ENCODE results near the gene RNF4.
"Not testable (repeated sequence)": the region's sequence is repeated elsewhere in the genome, so short reads cannot be mapped to it uniquely, and the experiment has no call there.

The RNF4 gene

DNA sequence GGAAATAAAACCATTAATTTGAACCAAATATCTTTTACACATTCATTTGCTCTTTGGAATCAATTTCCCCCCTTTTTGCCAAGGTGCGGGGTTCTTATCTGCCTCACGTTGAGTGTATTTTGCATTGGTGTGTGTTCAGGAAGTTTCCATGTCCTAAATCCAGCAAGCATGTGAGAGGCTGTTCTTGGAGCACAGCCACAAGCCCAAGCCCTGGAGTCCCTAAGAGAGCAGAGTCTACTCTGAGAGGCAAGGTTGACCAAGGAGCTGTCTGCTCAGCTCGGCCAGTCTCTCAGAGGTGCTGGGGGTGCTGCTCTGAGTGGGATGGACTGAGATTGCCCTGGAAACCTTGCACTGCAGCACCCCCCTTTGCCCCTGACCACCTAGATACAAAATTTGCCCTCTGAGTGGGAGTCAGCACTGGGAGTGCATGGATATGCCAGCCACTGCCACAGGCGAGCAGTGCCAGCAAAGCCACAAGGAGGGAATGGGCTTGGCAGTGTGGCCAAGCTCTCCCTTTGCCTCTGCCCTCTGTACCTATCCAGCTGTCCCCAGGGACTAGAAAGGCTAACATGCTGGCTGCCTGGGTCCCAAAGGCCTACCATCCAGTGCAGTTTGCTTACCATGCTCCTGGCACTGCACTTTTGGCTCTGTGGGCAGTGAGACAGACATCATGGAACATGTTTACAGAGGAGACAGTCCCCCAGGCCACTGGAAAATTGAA is 47.1 kb downstream of the RNF4 start:
- Histone ChIP-seq H3K27me3 (ENCODE audit: insufficient read depth, low read length) (no peaks in the 10 kb centered on the region), H3K4me1 (ENCODE audit: insufficient read depth, low read length) (no peaks in the 10 kb centered on the region), H2AFZ (ENCODE audit: low read depth, low read length) (no peak overlapping the region), H3K4me3 (ENCODE audit: low read length) (no peak overlapping the region), H3K36me3 (ENCODE audit: insufficient read depth, low read length) (peaks cover 50% of the 10 kb centered on the region), H3K9me3 (ENCODE audit: low read length) (no peaks in the 10 kb centered on the region)

DNA sequence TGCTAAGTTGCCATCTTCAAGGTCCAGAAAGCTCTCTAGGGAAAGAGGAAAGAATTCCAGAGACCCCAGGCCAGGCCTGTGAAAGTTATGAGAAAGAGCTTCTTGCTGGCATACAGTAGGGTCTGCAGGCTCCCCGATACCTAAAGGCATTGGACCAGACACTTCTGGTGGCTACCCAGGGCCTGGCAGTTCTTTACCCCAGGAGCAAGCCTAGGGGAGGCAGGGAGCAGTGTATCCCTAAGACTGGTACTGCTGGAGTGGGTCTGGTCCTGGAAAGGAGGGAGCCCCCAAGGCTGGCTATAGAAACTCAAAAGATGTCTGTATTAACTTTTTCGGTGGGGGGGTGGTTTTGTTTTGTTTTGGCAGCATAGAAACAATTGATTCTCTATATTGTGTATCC is 47.7 kb downstream of the RNF4 start:
- Histone ChIP-seq H3K36me3 (ENCODE audit: insufficient read depth, low read length) (peaks cover 47% of the 10 kb centered on the region), H3K27me3 (ENCODE audit: insufficient read depth, low read length) (no peaks in the 10 kb centered on the region), H2AFZ (ENCODE audit: low read depth, low read length) (no peak overlapping the region), H3K4me1 (ENCODE audit: insufficient read depth, low read length) (no peaks in the 10 kb centered on the region), H3K4me3 (ENCODE audit: low read length) (no peak overlapping the region), H3K9me3 (ENCODE audit: low read length) (no peaks in the 10 kb centered on the region)

DNA sequence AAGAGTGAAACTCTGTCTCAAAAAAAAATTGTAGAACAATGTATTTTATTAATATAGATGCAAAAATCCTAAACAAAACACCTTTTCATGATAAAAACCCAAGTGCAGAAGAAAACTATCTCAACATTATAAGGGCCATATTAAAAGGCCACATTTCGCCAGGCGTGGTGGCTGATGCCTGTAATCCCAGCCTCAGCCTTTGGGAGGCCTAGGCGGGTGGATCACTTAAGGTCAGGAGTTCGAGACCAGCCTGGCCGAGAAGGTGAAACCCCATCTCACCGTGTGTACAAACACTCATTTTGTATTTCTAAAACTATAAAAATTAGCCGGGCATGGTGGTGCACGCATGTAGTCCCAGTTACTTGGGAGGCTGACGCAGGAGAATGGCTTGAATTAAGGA is 57.7 kb downstream of the RNF4 start:
- Histone ChIP-seq H3K4me1 (ENCODE audit: insufficient read depth, low read length) (no peaks in the 10 kb centered on the region), H2AFZ (ENCODE audit: low read depth, low read length) (no peak overlapping the region), H3K4me3 (ENCODE audit: low read length) (no peak overlapping the region), H3K36me3 (ENCODE audit: insufficient read depth, low read length) (no peaks in the 10 kb centered on the region), H3K27me3 (ENCODE audit: insufficient read depth, low read length) (no peaks in the 10 kb centered on the region), H3K9me3 (ENCODE audit: low read length) (no peaks in the 10 kb centered on the region)

DNA sequence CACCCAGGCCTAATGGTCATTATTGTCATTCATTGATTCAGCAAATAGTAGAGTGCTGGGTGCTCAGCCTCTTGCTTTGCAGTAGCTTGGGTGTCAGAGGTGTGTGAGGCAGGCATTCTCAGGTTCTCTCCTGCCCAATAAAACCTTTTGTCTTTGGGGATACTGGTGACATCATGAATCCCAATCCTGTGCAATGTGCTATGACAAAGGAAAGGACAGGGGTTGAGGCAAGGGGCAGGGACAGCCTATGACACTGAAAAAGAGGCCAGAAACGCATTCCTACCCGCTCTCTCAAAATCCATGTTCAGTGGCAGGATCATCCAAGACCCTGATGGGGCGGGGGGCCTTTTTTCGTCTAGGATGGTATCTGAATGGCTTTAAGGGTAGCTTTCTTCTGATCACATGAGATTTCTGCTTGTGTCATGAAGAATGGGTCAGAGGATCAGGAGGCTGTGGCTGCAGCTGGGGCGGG is 66.0 kb downstream of the RNF4 start:
- Histone ChIP-seq H3K9me3 (ENCODE audit: low read length) (no peaks in the 10 kb centered on the region), H2AFZ (ENCODE audit: low read depth, low read length) (peak overlapping the region; percentile 88), H3K4me1 (ENCODE audit: insufficient read depth, low read length) (peaks cover 16% of the 10 kb centered on the region), H3K4me3 (ENCODE audit: low read length) (peak overlapping the region; percentile 71), H3K36me3 (ENCODE audit: insufficient read depth, low read length) (peaks cover 9% of the 10 kb centered on the region), H3K27me3 (ENCODE audit: insufficient read depth, low read length) (no peaks in the 10 kb centered on the region)

DNA sequence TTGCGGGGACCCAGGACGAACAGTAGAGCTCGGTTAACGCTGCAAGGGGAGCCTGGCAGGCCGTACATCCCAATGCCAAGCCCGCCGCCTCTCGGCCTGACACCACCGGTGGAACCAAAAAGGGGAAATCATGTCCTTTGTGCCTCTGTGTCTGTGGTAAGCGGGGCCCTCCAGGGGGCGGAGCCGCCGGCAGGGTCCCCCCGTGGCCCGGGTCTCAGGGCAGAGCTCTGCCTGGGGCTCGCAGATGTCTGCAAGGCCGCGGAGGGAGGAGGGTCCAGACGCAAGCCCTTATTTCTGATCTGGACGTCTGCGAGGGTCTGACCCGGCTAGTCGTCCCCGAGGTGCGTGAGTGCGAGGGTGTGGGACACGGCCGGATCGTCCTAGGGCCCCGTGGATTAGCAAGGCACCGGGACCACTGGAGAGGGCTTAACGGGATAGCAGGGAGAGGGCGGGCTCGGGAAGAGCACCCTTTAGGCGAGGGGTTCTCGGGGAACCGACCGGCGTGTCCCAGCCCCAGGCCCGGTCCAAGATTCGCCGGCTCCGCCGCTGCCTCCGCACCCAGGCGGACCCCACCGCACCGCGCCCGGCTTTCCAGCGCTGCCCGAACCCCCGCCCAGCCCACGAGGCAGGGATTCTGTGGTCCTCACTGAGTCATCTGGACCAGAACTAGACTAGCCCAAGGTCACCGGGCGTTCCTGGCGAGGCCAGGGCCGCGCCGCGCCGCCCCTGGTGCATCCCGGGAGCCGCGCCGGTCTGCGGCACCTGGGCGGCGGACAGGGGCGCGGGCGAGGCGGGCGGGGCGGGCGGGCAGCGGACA is 66.7 kb downstream of the RNF4 start:
- Histone ChIP-seq H2AFZ (ENCODE audit: low read depth, low read length) (peak overlapping the region; percentile 88), H3K9me3 (ENCODE audit: low read length) (no peaks in the 10 kb centered on the region), H3K4me3 (ENCODE audit: low read length) (peak overlapping the region; percentile 71), H3K36me3 (ENCODE audit: insufficient read depth, low read length) (peaks cover 9% of the 10 kb centered on the region), H3K4me1 (ENCODE audit: insufficient read depth, low read length) (peaks cover 16% of the 10 kb centered on the region), H3K27me3 (ENCODE audit: insufficient read depth, low read length) (no peaks in the 10 kb centered on the region)

DNA sequence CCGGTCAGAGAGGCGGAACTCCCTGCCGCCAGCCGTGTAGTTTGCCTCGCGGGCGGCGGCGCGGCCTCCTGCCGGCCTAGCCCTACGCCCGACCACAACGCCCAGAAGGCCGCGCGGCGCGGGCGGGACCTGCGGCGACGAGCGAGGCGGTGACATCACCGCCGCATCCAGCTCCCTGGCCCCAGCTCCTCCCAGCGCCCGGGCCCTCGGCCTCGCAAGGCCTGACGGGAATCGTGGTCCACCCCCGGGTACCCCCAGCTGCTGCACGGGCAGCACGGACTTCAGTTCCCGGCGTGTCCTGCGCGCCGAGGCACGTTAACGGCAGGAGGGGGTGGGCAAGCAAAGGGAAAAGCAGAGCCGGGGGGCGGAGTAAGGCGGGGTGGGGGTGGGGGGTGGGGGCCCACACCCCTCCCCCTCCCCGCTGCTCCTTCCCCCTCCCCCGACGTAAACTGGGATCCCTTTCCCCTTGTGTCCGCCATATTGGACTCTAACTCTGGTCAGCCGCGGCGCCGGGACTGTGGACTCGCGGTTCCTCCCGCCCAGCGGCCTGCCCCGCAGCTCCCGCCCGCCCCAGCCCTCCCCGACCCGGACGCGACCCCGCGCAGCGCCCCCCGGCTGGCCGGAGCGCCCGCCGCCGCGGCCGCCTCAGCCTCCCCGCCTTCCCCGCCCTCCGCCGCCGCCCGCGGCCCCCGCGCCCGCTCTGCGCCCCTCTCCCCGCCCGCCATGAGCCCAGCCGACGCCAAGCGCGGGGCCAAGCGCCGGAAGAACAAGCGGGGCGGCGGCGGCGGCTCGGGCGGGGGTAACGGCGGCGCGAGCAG is 67.5 kb downstream of the RNF4 start, which contains the start of gene FAM193A:
FAM193A (plus strand) TSS at position 455 of the 818 bp plus-strand sequence; CDS start at position 724, 269 bp downstream.
- Histone ChIP-seq H3K4me3 (ENCODE audit: low read length) (peak within 1 kb of the TSS; percentile 90), H3K9me3 (ENCODE audit: low read length) (no peaks in the 10 kb centered on the region), H3K27me3 (ENCODE audit: insufficient read depth, low read length) (no peaks in the 10 kb centered on the region), H3K36me3 (ENCODE audit: insufficient read depth, low read length) (peaks cover 11% of the 10 kb centered on the region), H2AFZ (ENCODE audit: low read depth, low read length) (peak within 1 kb of the TSS; percentile 88), H3K4me1 (ENCODE audit: insufficient read depth, low read length) (peaks cover 16% of the 10 kb centered on the region)

DNA sequence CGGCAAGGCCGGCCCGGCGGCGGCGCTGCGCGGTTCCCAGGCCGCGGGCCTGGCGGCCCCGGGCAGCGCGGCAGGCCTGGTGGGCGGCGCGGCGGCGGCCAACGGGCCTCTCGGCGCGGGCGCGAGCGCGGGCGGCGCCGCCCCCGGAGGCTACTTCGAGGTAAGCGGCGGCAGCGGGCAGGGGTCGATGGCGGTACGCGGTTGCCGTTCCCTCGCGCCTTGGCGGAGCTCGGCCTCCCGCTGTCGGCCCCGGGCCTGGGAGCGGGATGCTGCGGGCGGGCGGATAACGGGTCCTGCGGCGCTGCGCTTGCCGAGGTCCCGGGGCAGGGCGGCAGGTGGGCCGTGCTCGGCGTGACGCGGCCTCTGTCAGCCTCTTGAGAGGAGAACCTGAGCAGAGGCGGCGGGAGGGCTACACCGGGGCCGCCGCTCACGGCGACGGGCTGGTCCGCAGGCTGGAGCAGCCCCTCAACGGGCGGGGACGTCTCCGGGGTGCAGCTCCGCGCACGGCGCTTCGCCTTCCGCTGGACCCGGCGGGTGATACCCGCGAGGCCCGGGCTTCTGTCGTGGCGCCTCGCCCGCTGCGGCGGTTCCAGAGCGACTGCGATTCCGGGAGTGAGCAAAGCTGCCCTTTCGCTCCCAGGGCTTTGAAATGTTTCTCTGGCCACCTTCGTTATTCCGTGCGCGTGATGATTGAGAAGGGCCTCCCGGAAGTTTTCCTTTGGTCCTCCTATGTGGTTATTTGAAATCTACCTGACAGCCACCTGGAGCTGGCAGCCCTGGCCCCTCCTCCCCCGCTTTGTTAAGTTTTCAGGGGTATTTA is 68.3 kb downstream of the RNF4 start:
- Histone ChIP-seq H2AFZ (ENCODE audit: low read depth, low read length) (no peak overlapping the region), H3K9me3 (ENCODE audit: low read length) (no peaks in the 10 kb centered on the region), H3K4me1 (ENCODE audit: insufficient read depth, low read length) (peaks cover 16% of the 10 kb centered on the region), H3K4me3 (ENCODE audit: low read length) (peak overlapping the region; percentile 90), H3K27me3 (ENCODE audit: insufficient read depth, low read length) (no peaks in the 10 kb centered on the region), H3K36me3 (ENCODE audit: insufficient read depth, low read length) (peaks cover 11% of the 10 kb centered on the region)

DNA sequence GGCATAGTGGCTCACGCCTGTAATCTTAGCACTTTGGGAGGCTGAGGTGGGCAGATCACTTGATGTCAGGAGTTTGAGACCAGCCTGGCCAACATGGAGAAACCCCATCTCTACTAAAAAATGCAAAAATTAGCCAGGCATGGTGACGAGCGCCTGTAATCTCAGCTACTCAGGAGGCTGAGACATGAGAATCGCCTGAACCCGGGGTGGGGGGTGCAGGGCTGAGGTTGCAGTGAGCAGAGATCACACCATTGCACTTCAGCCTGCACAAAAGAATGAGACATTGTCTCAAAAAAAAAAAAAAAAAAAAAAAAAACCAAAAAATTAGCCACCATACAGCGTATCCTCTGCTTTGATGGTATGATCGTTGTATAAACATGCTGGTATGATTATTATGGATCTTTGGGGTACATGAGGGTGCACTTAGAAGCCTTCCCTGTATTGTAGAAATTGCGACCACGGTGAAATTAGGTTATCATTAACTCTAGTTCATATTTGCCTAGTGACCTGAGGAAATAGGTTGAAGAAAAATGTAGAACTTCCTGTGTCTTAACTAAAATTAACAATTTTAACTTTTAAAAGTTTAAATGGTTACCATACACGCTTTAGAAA is 74.8 kb downstream of the RNF4 start:
- H3K4me3 ChIP-seq (ENCODE audit: low read length); H2AFZ ChIP-seq (ENCODE audit: low read depth, low read length); H3K27me3 ChIP-seq (ENCODE audit: insufficient read depth, low read length); H3K4me1 ChIP-seq (ENCODE audit: insufficient read depth, low read length): not testable (repeated sequence)
- Histone ChIP-seq H3K9me3 (ENCODE audit: low read length) (peaks cover 10% of the 10 kb centered on the region), H3K36me3 (ENCODE audit: insufficient read depth, low read length) (peaks cover 16% of the 10 kb centered on the region)

DNA sequence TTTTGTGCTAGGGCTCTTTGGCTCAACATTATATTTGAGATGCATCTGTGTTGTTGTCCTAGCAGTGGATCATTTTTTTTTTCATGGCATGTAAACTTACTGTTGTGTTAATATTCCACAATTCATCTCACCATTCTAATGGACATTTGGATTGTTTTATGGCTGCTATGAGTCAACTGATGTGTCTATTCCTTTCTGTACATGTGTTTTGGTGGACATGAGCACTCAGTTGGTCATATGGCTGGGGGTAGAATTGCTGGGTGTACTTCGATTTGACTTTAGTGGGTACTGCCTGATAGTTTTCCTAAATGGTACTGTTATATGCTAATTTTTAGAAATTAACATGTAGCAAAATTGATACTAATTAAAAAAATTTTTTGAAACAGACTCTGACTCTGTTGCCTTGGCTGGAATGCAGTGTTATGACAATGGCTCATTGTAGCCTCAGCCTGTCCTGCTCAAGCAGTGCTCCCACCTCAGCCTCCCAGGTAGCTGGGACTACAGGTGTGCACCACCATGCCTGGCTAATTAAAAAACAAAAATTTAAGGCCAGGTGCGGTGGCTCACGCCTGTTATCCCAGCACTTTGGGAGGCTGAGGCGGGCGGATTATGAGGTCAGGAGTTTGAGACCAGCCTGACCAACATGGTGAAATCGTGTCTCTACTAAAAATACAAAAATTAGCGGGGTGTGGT is 76.6 kb downstream of the RNF4 start:
- Histone ChIP-seq H3K4me3 (ENCODE audit: low read length) (no peak overlapping the region), H3K4me1 (ENCODE audit: insufficient read depth, low read length) (no peaks in the 10 kb centered on the region), H2AFZ (ENCODE audit: low read depth, low read length) (no peak overlapping the region)

DNA sequence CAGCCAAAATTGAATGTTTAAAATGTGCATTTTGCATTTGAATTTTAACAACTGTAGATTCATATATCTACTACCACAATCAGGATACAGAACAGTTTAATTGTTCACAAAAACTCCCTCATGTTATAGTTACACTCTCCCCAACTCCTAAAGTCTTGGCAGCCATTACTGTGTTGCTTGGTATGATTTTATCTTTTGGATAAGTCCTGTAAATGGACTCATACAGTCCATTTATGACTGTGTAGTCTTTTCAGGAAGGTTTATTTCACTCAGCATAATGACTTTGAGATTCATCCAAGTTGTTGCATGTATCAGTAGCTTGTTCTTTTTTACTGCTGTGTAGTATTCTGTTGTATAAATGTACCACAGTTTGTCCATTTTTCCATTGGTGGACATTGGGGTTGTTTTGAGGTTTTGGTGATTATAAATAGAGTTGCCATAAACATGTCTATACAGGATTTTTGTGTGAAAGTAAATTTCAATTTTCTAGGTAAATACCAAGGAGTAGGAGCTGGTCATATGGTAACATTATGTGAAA is 77.4 kb downstream of the RNF4 start:
- H3K27me3 ChIP-seq (ENCODE audit: insufficient read depth, low read length), result no peaks in the 10 kb centered on the region
- H3K36me3 ChIP-seq (ENCODE audit: insufficient read depth, low read length), result peaks cover 5% of the 10 kb centered on the region
- H2AFZ ChIP-seq (ENCODE audit: low read depth, low read length), result no peak overlapping the region
- no peak overlapping the region for H3K4me3 ChIP-seq (ENCODE audit: low read length)
- H3K4me1 ChIP-seq (ENCODE audit: insufficient read depth, low read length), result no peaks in the 10 kb centered on the region
- peaks cover 10% of the 10 kb centered on the region for H3K9me3 ChIP-seq (ENCODE audit: low read length)

More for the DNA sequence above, 76.6 kb downstream of the RNF4 start:
- Histone ChIP-seq H3K9me3 (ENCODE audit: low read length) (peaks cover 10% of the 10 kb centered on the region), H3K27me3 (ENCODE audit: insufficient read depth, low read length) (no peaks in the 10 kb centered on the region), H3K36me3 (ENCODE audit: insufficient read depth, low read length) (peaks cover 7% of the 10 kb centered on the region)

DNA sequence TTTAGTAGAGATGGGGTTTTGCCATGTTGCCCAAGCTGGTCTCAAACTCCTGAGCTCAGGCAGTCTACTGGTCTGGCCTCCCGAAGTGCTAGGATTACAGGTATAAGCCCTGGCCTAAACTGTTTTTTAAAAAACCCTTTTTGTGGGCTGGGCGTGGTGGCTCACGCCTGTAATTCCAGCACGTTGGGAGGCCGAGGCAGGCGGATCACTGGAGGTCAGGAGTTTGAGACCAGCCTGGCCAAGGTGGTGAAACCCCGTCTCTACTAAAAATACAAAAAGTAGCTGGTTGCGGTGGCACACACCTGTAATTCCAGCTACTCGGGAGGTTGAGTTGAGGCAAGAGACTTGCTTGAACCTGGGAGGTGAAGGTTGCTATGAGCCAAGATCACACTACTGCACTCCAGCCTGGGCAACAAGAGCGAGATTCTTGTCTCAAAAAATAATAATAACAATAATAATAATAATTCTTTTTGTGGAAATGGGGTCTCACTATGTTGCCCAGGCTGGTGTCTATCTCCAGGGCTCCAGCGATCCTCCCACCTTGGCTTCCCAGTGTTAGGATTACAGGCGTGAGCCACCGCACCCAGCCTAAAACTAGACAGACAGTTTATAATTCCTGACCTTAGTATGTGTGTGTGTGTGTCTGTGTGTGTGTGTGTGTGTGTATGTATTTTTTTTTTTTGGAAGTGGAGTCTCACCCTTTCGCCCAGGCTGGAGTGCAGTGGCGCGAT is 78.2 kb downstream of the RNF4 start:
- H3K9me3 ChIP-seq (ENCODE audit: low read length), result peaks cover 10% of the 10 kb centered on the region
- not testable (repeated sequence) for H3K27me3 ChIP-seq (ENCODE audit: insufficient read depth, low read length); H2AFZ ChIP-seq (ENCODE audit: low read depth, low read length); H3K4me1 ChIP-seq (ENCODE audit: insufficient read depth, low read length); H3K4me3 ChIP-seq (ENCODE audit: low read length); H3K36me3 ChIP-seq (ENCODE audit: insufficient read depth, low read length)

Measured in neuron (in vitro differentiated cells).